WTC11 (cell line): ENCODE data around the gene FRMD4A. TPM values are rescaled to one million over a fixed set of nuclear protein-coding genes. Genes with fewer than 3 reads are reported as not detected.

Source experiments
- ATAC-seq: fragments of 200-7000 bp; cut with Tn5 transposase; 2 replicates; pipeline ENCODE4 v1.10.0; 2021; ENCODE audit warnings: mild to moderate bottlenecking, moderate library complexity
- CTCF ChIA-PET: fragments of 300-600 bp; sonication (Branson Sonifier 250); formaldehyde crosslinking; loops from one replicate; lab custom pipeline; 2021; ENCODE audit warnings: antibody characterized with exemption; lab: Charles Lee
- POLR2A ChIA-PET: fragments of 350-600 bp; sonication (Branson Sonifier 250); formaldehyde crosslinking; loops from one replicate; lab custom pipeline; 2021; ENCODE audit warnings: antibody characterized with exemption; lab: Charles Lee
- DNase-seq: peaks from one replicate; pipeline ENCODE4 v3.0.0; 2021; ENCODE audit warnings: low spot score
- H3K27ac Mint-ChIP-seq: 2 replicates; pipeline ENCODE4 v1.8.0; 2021; ENCODE audit warnings: mixed read lengths
- H3K27me3 Mint-ChIP-seq: 2 replicates; pipeline ENCODE4 v1.8.0; 2021; ENCODE audit warnings: low read depth, mild to moderate bottlenecking, moderate library complexity, mixed read lengths
- H3K36me3 Mint-ChIP-seq: 2 replicates; pipeline ENCODE4 v1.8.0; 2021; ENCODE audit warnings: mixed read lengths
- H3K4me1 Mint-ChIP-seq: 2 replicates; pipeline ENCODE4 v1.8.0; 2022; ENCODE audit warnings: mixed read lengths
- H3K4me3 Mint-ChIP-seq: 2 replicates; pipeline ENCODE4 v1.8.0; 2021; ENCODE audit warnings: mild to moderate bottlenecking, moderate library complexity, mixed read lengths
- H3K9me3 Mint-ChIP-seq: 2 replicates; pipeline ENCODE4 v1.8.0; 2021; ENCODE audit warnings: mixed read lengths
- AFF4 ChIP-seq: sonication (generic); formaldehyde crosslinking; IDR thresholded peaks from 2 replicates; pipeline ENCODE4 v1.8.1; 2023; ENCODE audit warnings: mild to moderate bottlenecking, missing genetic modification reagents, borderline replicate concordance
- ATF6 ChIP-seq: sonication (generic); formaldehyde crosslinking; IDR thresholded peaks from 2 replicates; pipeline ENCODE4 v1.8.1; 2023; ENCODE audit warnings: mild to moderate bottlenecking, missing genetic modification reagents
- EMX1 ChIP-seq: fragments of 250-450 bp; sonication (Bioruptor Pico); IDR thresholded peaks from 2 replicates; pipeline ENCODE4 v1.8.0; 2021; ENCODE audit warnings: mild to moderate bottlenecking
- ERG ChIP-seq: fragments of 250-450 bp; sonication (Bioruptor Pico); IDR thresholded peaks from 2 replicates; pipeline ENCODE4 v1.8.0; 2021; ENCODE audit warnings: mild to moderate bottlenecking
- FOXK1 ChIP-seq: sonication (generic); formaldehyde crosslinking; IDR thresholded peaks from 2 replicates; pipeline ENCODE4 v1.8.0; 2022; ENCODE audit warnings: mild to moderate bottlenecking, moderate library complexity, missing genetic modification reagents
- GRHL2 ChIP-seq: fragments of 250-450 bp; sonication (Bioruptor Pico); IDR thresholded peaks from 2 replicates; pipeline ENCODE4 v1.8.0; 2022; ENCODE audit warnings: mild to moderate bottlenecking, moderate library complexity; ENCODE audit not compliant: insufficient replicate concordance, severe bottlenecking
- GTF2I ChIP-seq: fragments of 250-450 bp; sonication (Bioruptor Pico); conservative IDR thresholded peaks from 2 replicates; pipeline ENCODE4 v1.4.0; 2021; ENCODE audit warnings: mild to moderate bottlenecking
- HMGA2 ChIP-seq: fragments of 250-450 bp; sonication (Bioruptor Pico); IDR thresholded peaks from 2 replicates; pipeline ENCODE4 v1.4.0; 2021; ENCODE audit warnings: mild to moderate bottlenecking, moderate library complexity
- JAZF1 ChIP-seq: fragments of 250-450 bp; sonication (Bioruptor Pico); IDR thresholded peaks from 2 replicates; pipeline ENCODE4 v1.9.0; 2021; ENCODE audit warnings: moderate library complexity, mild to moderate bottlenecking, inconsistent platforms
- MXD4 ChIP-seq: fragments of 250-450 bp; sonication (Bioruptor Pico); IDR thresholded peaks from 2 replicates; pipeline ENCODE4 v1.8.0; 2021; ENCODE audit warnings: mild to moderate bottlenecking, moderate library complexity, borderline replicate concordance
- NR3C1 ChIP-seq: sonication (generic); formaldehyde crosslinking; conservative IDR thresholded peaks from 2 replicates; pipeline ENCODE4 v1.8.1; 2023; ENCODE audit warnings: low read depth, mild to moderate bottlenecking, missing genetic modification reagents
- SMAD4 ChIP-seq: sonication (generic); formaldehyde crosslinking; IDR thresholded peaks from 2 replicates; pipeline ENCODE4 v1.8.0; 2022; ENCODE audit warnings: mild to moderate bottlenecking, missing genetic modification reagents
- TCF7 ChIP-seq: sonication (generic); formaldehyde crosslinking; IDR thresholded peaks from 2 replicates; pipeline ENCODE4 v1.8.0; 2022; ENCODE audit warnings: mild to moderate bottlenecking, low read depth, missing genetic modification reagents, moderate library complexity
- ZNF121 ChIP-seq: sonication (generic); formaldehyde crosslinking; IDR thresholded peaks from 2 replicates; pipeline ENCODE4 v1.8.0; 2023; ENCODE audit warnings: missing genetic modification reagents
- ZNF138 ChIP-seq: sonication (generic); formaldehyde crosslinking; conservative IDR thresholded peaks from 2 replicates; pipeline ENCODE4 v1.8.1; 2022; ENCODE audit warnings: mild to moderate bottlenecking, moderate library complexity, missing genetic modification reagents
- ZNF219 ChIP-seq: sonication (generic); formaldehyde crosslinking; IDR thresholded peaks from 2 replicates; pipeline ENCODE4 v1.8.0; 2023; ENCODE audit warnings: missing genetic modification reagents, mild to moderate bottlenecking, borderline replicate concordance
- total RNA-seq: library from RNA; stranded (reverse); gene quantifications from 3 replicates; pipeline ENCODE4 v1.2.3, GENCODE V29; 2021
- TF ChIP-seq, protein P1 (sequence below): sonication (generic); formaldehyde crosslinking; IDR thresholded peaks from 2 replicates; pipeline ENCODE4 v1.8.0; 2023; ENCODE audit warnings: missing genetic modification reagents
- TF ChIP-seq, protein P2 (sequence below): fragments of 250-450 bp; sonication (Bioruptor Pico); IDR thresholded peaks from 2 replicates; pipeline ENCODE4 v1.9.0; 2021; ENCODE audit warnings: moderate library complexity, mild to moderate bottlenecking, inconsistent platforms, borderline replicate concordance
- TF ChIP-seq, protein P3 (sequence below): sonication (generic); formaldehyde crosslinking; IDR thresholded peaks from 2 replicates; pipeline ENCODE4 v1.8.1; 2023; ENCODE audit warnings: mild to moderate bottlenecking, missing genetic modification reagents

The FRMD4A gene
- total RNA-seq, 1 experiment from 2014 or later: 35.5 TPM

DNA sequence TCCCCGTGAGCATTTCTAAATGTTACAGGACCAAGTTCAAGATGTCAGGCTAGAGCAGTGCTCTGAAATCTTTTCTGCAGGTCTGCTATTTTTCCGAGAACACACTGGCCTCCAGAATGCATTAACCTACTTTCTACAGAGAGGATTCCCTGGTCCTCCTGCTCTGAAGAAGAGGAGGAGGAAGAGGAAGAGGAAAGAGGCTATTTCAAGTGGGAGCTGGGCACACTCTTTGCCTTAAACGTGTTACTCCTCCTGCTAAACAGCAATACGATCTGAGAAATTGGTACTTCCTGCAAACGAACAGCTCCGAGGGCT lies 157.4 kb downstream of the FRMD4A start:
- CTCF ChIA-PET: interaction anchor here (0.9 to 2.5 kb wide), 6 partner anchors 10 to 512 kb away, joined by 3 to 12 read pairs (median 4); no protein-coding TSS in a partner anchor

More for the DNA sequence above, 157.4 kb downstream of the FRMD4A start:
- Mint-ChIP-seq H3K9me3 (no peaks in the 10 kb centered on the region), H3K36me3 (no peaks in the 10 kb centered on the region), H3K27me3 (peaks cover 30% of the 10 kb centered on the region), H3K27ac (no peak overlapping the region), H3K4me1 (peaks cover 19% of the 10 kb centered on the region), H3K4me3 (peak overlapping the region; percentile 85)
- DNase-seq (no peak), ATAC-seq (no peak)
- TF ChIP-seq, protein P1, sequence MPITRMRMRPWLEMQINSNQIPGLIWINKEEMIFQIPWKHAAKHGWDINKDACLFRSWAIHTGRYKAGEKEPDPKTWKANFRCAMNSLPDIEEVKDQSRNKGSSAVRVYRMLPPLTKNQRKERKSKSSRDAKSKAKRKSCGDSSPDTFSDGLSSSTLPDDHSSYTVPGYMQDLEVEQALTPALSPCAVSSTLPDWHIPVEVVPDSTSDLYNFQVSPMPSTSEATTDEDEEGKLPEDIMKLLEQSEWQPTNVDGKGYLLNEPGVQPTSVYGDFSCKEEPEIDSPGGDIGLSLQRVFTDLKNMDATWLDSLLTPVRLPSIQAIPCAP (CRISPR knock-in tag): no peak
- TF ChIP-seq AFF4 (CRISPR knock-in tag): no peak
- TF ChIP-seq, protein P2, sequence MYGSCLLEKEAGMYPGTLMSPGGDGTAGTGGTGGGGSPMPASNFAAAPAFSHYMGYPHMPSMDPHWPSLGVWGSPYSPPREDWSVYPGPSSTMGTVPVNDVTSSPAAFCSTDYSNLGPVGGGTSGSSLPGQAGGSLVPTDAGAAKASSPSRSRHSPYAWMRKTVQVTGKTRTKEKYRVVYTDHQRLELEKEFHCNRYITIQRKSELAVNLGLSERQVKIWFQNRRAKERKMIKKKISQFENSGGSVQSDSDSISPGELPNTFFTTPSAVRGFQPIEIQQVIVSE (CRISPR knock-in tag): no peak
- no peak for TF ChIP-seq SMAD4 (CRISPR knock-in tag)
- TF ChIP-seq GRHL2 (CRISPR knock-in tag): no peak
- TF ChIP-seq GTF2I (CRISPR knock-in tag): no peak
- no peak for TF ChIP-seq EMX1 (CRISPR knock-in tag)
- TF ChIP-seq ZNF219 (CRISPR knock-in tag): no peak
- TF ChIP-seq FOXK1 (CRISPR knock-in tag): no peak
- TF ChIP-seq ATF6: no peak
- TF ChIP-seq ZNF121 (CRISPR knock-in tag): no peak
- TF ChIP-seq MXD4 (CRISPR knock-in tag): no peak
- no peak for TF ChIP-seq JAZF1 (CRISPR knock-in tag)
- TF ChIP-seq ZNF138 (CRISPR knock-in tag): no peak
- TF ChIP-seq HMGA2 (CRISPR knock-in tag): no peak
- no peak for TF ChIP-seq NR3C1 (CRISPR knock-in tag)
- TF ChIP-seq, protein P3, sequence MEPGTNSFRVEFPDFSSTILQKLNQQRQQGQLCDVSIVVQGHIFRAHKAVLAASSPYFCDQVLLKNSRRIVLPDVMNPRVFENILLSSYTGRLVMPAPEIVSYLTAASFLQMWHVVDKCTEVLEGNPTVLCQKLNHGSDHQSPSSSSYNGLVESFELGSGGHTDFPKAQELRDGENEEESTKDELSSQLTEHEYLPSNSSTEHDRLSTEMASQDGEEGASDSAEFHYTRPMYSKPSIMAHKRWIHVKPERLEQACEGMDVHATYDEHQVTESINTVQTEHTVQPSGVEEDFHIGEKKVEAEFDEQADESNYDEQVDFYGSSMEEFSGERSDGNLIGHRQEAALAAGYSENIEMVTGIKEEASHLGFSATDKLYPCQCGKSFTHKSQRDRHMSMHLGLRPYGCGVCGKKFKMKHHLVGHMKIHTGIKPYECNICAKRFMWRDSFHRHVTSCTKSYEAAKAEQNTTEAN (CRISPR knock-in tag): no peak
- TF ChIP-seq TCF7 (CRISPR knock-in tag): no peak
- TF ChIP-seq ERG (CRISPR knock-in tag): no peak
- POLR2A ChIA-PET: interaction anchor here (2.0 kb wide), 1 partner anchor 13 kb away, joined by 9 read pairs; no protein-coding TSS in a partner anchor
